Measurements from ENCODE around the gene ITPR1.

- no peak for TF ChIP-seq CTCF (conservative IDR thresholded peaks at IDR 0.05; ENCODE audit: low read length)
- TF ChIP-seq EZH2phosphoT487 (IDR thresholded peaks at IDR 0.05; ENCODE audit: borderline replicate concordance, low read depth, low read length) = no peak
Observed at GRCh38 chr3:4509983-4510755, 17.0 kb downstream of the ITPR1 start.
